Measurements from ENCODE around the gene POU2F2. TPM values are rescaled to one million over a fixed set of nuclear protein-coding genes. Genes with fewer than 3 reads are reported as not detected.
A peak's percentile ranks its signal among the peaks of the same experiment; 100 is the strongest.

The POU2F2 gene
- total RNA-seq, 4 donors from 2014 or later = 0.56 to 3.2 (median 1.5) TPM

DNA sequence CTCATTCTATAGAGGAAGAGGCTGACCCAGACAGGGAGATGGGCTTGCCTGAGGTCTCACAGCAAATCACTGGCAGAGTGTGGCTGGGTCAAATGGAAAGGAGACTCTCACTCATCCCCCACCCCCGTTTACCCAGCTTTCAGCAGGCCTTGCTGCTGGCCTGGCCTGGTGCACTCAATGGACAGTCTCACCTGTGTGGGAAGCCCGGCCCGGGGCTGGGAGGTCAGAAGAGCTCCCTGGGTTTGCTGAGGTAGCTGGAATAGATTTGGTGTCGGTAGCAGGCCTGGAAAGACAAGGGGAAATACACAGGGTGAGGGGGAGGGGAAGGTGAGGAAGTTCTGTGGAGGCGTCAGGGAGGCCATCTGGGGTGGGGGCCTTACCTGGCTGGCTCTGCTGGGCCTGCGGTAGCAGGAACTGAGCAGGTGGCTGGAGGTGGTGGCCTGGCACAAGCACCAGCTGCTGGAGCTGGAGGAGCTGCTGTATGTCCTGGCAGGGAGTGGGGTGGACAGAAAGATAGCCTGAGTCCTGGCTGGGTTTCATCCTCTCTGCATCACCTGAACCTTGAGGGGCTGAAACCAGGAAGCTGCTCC, 32.8 kb downstream of the POU2F2 start:
- TF ChIP-seq CTCF (IDR thresholded peaks at IDR 0.05) = no peak
- DNase-seq (ENCODE audit: low spot score) (no peak), ATAC-seq (ENCODE audit: low FRiP score) (no peak)

DNA sequence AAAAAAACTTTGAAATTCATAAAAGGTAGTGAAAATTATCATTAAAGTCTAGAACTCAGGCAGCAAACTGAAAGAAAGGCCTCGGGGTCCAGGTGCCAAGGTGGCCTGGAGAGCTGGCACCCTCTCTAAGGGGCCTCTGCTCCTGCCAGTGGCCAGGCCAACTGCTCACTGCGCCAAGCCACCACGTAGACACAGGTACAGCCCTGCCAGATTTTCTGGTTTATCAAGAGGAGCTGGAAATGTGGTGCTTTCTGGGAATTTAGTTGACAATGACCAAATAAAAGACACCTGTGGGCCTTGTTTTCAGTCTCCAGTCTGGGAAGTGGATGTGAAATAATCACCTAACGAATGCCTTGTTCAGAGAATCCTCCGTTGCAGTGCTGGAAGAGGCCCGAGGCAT, 33.5 kb downstream of the POU2F2 start:
- ATAC-seq (ENCODE audit: low FRiP score) = no peak
- TF ChIP-seq CTCF (IDR thresholded peaks at IDR 0.05) = no peak
- DNase-seq (ENCODE audit: low spot score) = no peak

DNA sequence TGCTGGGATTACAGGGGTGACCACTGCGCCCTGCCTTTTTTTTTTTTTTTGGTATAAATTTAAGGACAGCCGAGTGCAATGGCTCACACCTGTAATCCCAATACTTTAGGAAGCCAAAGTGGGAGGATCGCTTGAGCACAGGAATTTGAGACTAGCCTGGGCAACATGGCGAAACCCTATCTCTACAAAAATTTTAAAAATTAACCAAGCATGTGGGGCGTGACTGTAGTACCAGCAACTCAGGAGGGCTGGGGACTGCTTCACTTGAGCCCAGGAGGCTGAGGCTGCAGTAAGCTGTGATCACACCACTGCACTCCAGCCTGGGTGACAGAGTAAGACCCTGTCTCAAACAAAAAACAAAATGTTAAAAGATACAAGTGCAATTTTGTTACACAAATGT, 34.8 kb downstream of the POU2F2 start:
- ATAC-seq (ENCODE audit: low FRiP score) (no peak), DNase-seq (ENCODE audit: low spot score) (no peak)
- TF ChIP-seq CTCF (IDR thresholded peaks at IDR 0.05) = no peak

- no peak for TF ChIP-seq CTCF (IDR thresholded peaks at IDR 0.05)
- DNase-seq (ENCODE audit: low spot score) = no peak
- ATAC-seq (ENCODE audit: low FRiP score) = no peak
Observed at GRCh38 chr19:42096255-42096837, 35.9 kb downstream of the POU2F2 start.

GRCh38 chr19:42095814-42096230, 36.4 kb downstream of the POU2F2 start:
- peak; percentile 31 for ATAC-seq (ENCODE audit: low FRiP score)
- TF ChIP-seq CTCF (IDR thresholded peaks at IDR 0.05) = no peak
- DNase-seq (ENCODE audit: low spot score) = no peak

- no peak for DNase-seq (ENCODE audit: low spot score)
- ATAC-seq (ENCODE audit: low FRiP score) = no peak
- no peak for TF ChIP-seq CTCF (IDR thresholded peaks at IDR 0.05)
Observed at GRCh38 chr19:42095142-42095813, 37.0 kb downstream of the POU2F2 start.

DNA sequence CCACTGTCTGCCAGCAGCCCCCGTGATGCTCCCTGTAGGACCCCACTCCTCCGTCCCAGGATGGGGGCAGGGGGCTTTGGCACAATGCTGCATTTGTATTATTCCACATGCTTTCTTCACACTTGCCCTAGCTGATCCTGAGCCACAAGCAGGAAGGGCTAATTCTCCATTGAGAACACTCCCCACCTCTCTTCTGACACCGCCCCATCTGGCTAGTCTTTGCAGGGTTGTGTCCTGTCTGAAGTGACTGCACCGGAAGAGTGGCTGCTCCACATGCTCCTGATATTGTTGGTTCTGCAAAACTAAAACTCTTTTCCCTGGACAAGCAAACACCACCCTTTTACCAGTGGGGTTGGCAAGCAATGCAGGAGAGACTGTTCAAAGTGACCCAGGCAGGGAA, 38.3 kb downstream of the POU2F2 start:
- no peak for DNase-seq (ENCODE audit: low spot score)
- no peak for ATAC-seq (ENCODE audit: low FRiP score)
- no peak for TF ChIP-seq CTCF (IDR thresholded peaks at IDR 0.05)
